ENCODE data around the gene MAN1A2.

MAN1A2 gene

GRCh38 chr1:117565076-117565556 is 197.9 kb downstream of the MAN1A2 start:
- no peak for DNase-seq

DNA sequence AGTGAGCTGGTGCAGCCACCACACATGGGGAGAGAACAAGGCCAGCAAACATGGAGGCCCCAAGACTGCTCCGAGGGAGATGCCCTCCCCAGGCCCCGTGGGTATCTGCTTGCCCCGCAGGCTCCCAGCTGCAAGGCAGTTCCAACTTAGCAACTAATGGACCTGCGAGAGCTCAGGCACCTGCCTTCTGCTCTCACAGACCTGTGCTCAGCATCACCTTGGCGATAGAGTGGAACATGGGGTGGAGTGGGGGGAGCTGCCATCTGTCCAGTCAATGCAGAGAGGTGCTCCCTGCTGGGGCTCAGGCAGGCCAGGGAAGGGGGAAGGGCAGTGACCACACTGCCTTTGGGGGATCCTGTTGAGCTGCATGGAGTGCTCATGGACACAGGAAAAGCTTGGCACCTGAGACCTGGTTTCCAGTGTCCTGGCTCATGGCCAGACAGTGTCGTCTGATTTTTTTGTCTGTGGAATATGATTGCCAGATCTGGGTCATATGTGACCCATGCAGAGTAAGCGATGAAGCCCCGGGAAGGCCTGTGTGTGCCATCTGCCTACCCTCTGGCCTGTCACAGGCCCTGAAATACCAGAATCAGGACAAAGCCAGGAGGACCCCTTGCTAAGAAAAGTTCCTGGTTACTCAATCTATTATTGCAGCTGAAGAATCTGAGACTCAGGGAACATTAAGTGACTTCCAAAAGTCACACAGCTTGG is 198.7 kb downstream of the MAN1A2 start:
- TF ChIP-seq CTCF (IDR thresholded peaks at IDR 0.05; ENCODE audit: borderline replicate concordance, extremely low read depth, low read length, poor library complexity, severe bottlenecking) (no peak), EZH2 (IDR thresholded peaks at IDR 0.05; ENCODE audit: borderline replicate concordance, low read depth, low read length, severe bottlenecking) (no peak)
- no peak for ATAC-seq (ENCODE audit: insufficient read depth, low read depth)
- no peaks in the 10 kb centered on the region for H3K4me1 ChIP-seq (ENCODE audit: insufficient read depth, low read length)

More at GRCh38 chr1:117565076-117565556, 197.9 kb downstream of the MAN1A2 start:
- ATAC-seq (ENCODE audit: insufficient read depth, low read depth) = no peak
- no peaks in the 10 kb centered on the region for H3K9me3 ChIP-seq (ENCODE audit: insufficient read depth, low read length, severe bottlenecking)
- TF ChIP-seq CTCF (IDR thresholded peaks at IDR 0.05; ENCODE audit: borderline replicate concordance, extremely low read depth, low read length, poor library complexity, severe bottlenecking) (no peak), EZH2 (IDR thresholded peaks at IDR 0.05; ENCODE audit: borderline replicate concordance, low read depth, low read length, severe bottlenecking) (no peak)
- H3K4me3 ChIP-seq (ENCODE audit: low read depth in 1 of 2, low read length in 2 of 2) = no peak overlapping the region
- no peak overlapping the region for H3K4me2 ChIP-seq (ENCODE audit: insufficient read depth, low read length)
- H3K9ac ChIP-seq (ENCODE audit: low read depth, low read length) = no peak overlapping the region
- no peaks in the 10 kb centered on the region for H3K4me1 ChIP-seq (ENCODE audit: insufficient read depth, low read length)
- H2AFZ ChIP-seq (ENCODE audit: low read depth, low read length) = no peak overlapping the region
- no peaks in the 10 kb centered on the region for H4K20me1 ChIP-seq (ENCODE audit: insufficient read depth, low read length)
- H3K79me2 ChIP-seq (ENCODE audit: insufficient read depth, low read length) = no peaks in the 10 kb centered on the region
- no peaks in the 10 kb centered on the region for H3K36me3 ChIP-seq (ENCODE audit: insufficient read depth, low read length)
- H3K27me3 ChIP-seq (ENCODE audit: insufficient read depth, low read length, poor library complexity) = no peaks in the 10 kb centered on the region
- H3K27ac ChIP-seq (ENCODE audit: low read length) = no peak overlapping the region

DNA sequence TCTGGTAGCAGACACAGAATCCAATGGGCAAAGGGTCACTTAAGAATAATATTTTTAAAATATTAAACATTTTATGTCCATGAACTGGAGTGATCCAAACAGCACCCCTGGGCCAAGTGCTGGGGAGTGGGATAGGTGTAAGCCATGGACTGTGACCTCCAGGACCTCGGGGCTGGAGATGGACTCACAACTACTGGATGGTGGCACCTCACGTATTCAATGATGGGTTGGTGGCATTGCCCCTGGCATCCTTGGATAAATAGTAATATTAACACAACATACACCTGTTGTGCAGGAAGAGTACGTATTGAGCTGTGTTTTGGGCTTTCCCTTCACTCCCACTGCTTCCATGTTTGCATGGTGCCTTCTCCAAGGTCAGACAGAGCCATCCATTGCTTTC is 199.3 kb downstream of the MAN1A2 start:
- Histone ChIP-seq H4K20me1 (ENCODE audit: insufficient read depth, low read length) (no peaks in the 10 kb centered on the region), H3K79me2 (ENCODE audit: insufficient read depth, low read length) (no peaks in the 10 kb centered on the region), H3K4me3 (ENCODE audit: low read depth in 1 of 2, low read length in 2 of 2) (no peak overlapping the region), H3K9ac (ENCODE audit: low read depth, low read length) (no peak overlapping the region), H3K4me1 (ENCODE audit: insufficient read depth, low read length) (no peaks in the 10 kb centered on the region), H3K27me3 (ENCODE audit: insufficient read depth, low read length, poor library complexity) (no peaks in the 10 kb centered on the region), H2AFZ (ENCODE audit: low read depth, low read length) (no peak overlapping the region), H3K27ac (ENCODE audit: low read length) (no peak overlapping the region), H3K36me3 (ENCODE audit: insufficient read depth, low read length) (no peaks in the 10 kb centered on the region), H3K9me3 (ENCODE audit: insufficient read depth, low read length, severe bottlenecking) (no peaks in the 10 kb centered on the region), H3K4me2 (ENCODE audit: insufficient read depth, low read length) (no peak overlapping the region)
- TF ChIP-seq EZH2 (IDR thresholded peaks at IDR 0.05; ENCODE audit: borderline replicate concordance, low read depth, low read length, severe bottlenecking) = no peak
- no peak for TF ChIP-seq CTCF (IDR thresholded peaks at IDR 0.05; ENCODE audit: borderline replicate concordance, extremely low read depth, low read length, poor library complexity, severe bottlenecking)
- ATAC-seq (ENCODE audit: insufficient read depth, low read depth) (no peak), DNase-seq (peak; percentile 0)

More for the DNA sequence above, 198.7 kb downstream of the MAN1A2 start:
- no peak overlapping the region for H3K9ac ChIP-seq (ENCODE audit: low read depth, low read length)
- no peaks in the 10 kb centered on the region for H3K9me3 ChIP-seq (ENCODE audit: insufficient read depth, low read length, severe bottlenecking)
- no peak for DNase-seq
- H2AFZ ChIP-seq (ENCODE audit: low read depth, low read length) = no peak overlapping the region
- H3K79me2 ChIP-seq (ENCODE audit: insufficient read depth, low read length) = no peaks in the 10 kb centered on the region
- H3K4me2 ChIP-seq (ENCODE audit: insufficient read depth, low read length) = no peak overlapping the region
- no peaks in the 10 kb centered on the region for H3K27me3 ChIP-seq (ENCODE audit: insufficient read depth, low read length, poor library complexity)
- no peak overlapping the region for H3K4me3 ChIP-seq (ENCODE audit: low read depth in 1 of 2, low read length in 2 of 2)
- no peak overlapping the region for H3K27ac ChIP-seq (ENCODE audit: low read length)
- no peaks in the 10 kb centered on the region for H3K36me3 ChIP-seq (ENCODE audit: insufficient read depth, low read length)
- no peaks in the 10 kb centered on the region for H4K20me1 ChIP-seq (ENCODE audit: insufficient read depth, low read length)

All from DND-41 (cell line).